AG04450 (cell line): ENCODE data around the gene EI24. TPM values are rescaled to one million over a fixed set of nuclear protein-coding genes. Genes with fewer than 3 reads are reported as not detected.

Experiments
- CTCF ChIA-PET: fragments of 300-600, 350-600 bp; formaldehyde crosslinking; extraction: SDS; loops from one replicate; lab custom pipeline; 2022; ENCODE audit warnings: antibody characterized with exemption, inconsistent platforms; lab: Charles Lee
- POLR2A ChIA-PET: fragments of 350-600 bp; formaldehyde crosslinking; extraction: SDS; loops from one replicate; lab custom pipeline; 2021; ENCODE audit warnings: antibody characterized with exemption, inconsistent platforms; lab: Yijun Ruan, JAX
- DNase-seq: peaks from one replicate; pipeline ENCODE4 v3.0.0-alpha.2; 2011; ENCODE audit warnings: low read depth, low spot score
- H3K27ac ChIP-seq: one replicate; pipeline ENCODE4 v1.5.1; 2012; ENCODE audit warnings: low read depth, low read length, control low read depth
- H3K27me3 ChIP-seq: one replicate; pipeline ENCODE4 v1.6.0; 2012; ENCODE audit warnings: low read length; ENCODE audit not compliant: control insufficient read depth, insufficient read depth
- H3K4me3 ChIP-seq: 2 replicates; pipeline ENCODE4 v1.5.1; 2011; ENCODE audit warnings: mild to moderate bottlenecking, low read depth, low read length, control low read depth
- H3K9me3 ChIP-seq: 2 replicates; pipeline ENCODE4 v1.5.1; 2012; ENCODE audit warnings: low read length; ENCODE audit not compliant: control insufficient read depth, insufficient read depth
- polyA plus RNA-seq: library from polyadenylated mRNA; depleted of rRNA; stranded (reverse); fragments of >200 nt; gene quantifications from 2 replicates; pipeline ENCODE4 v1.2.3, GENCODE V29; 2011
- TF ChIP-seq, protein P1 (sequence below): IDR thresholded peaks from 2 replicates; pipeline ENCODE4 v1.5.1; 2011; ENCODE audit warnings: low read depth, low read length, control low read depth, inconsistent platforms

The EI24 gene
- polyA plus RNA-seq, 1 experiment, result 150 TPM

DNA sequence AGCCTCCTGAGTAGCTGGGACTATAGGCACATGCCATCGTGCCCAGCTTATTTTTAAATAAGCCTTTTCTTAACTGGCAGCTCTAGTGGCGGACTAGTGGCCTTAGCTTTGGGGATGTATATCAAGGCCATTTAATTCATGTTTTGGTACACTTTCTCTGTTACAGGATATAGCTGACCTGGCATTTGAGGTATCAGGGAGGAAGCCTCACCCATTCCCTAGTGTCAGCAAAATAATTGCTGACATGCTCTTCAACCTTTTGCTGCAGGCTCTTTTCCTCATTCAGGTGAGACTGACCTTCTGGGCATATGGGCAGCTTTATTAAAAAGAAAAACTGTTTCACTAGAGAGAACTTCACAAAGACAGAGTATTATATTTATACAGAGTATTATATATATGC is 9.5 kb downstream of the EI24 start:
- CTCF ChIA-PET, result no interaction called here

DNA sequence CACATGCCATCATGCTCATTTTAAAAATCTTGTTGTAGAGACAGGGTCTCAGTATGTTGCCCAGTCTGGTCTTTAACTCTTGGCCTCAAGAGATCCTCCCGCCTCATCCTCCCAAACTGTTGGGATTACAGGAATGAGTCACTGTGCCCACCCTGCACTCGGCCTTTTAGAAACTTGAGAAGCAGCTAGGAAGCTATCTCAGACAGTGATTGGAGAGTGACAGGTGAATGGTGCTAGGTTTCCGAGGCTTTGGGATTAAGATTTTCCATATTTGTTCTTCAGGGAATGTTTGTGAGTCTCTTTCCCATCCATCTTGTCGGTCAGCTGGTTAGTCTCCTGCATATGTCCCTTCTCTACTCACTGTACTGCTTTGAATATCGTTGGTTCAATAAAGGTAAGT is 10.5 kb downstream of the EI24 start:
- CTCF ChIA-PET, result no interaction called here
- no peak overlapping the region for H3K4me3 ChIP-seq
- DNase-seq, result no peak
- H3K27ac ChIP-seq, result no peak overlapping the region
- no peaks in the 10 kb centered on the region for H3K9me3 ChIP-seq
- TF ChIP-seq, protein P1, sequence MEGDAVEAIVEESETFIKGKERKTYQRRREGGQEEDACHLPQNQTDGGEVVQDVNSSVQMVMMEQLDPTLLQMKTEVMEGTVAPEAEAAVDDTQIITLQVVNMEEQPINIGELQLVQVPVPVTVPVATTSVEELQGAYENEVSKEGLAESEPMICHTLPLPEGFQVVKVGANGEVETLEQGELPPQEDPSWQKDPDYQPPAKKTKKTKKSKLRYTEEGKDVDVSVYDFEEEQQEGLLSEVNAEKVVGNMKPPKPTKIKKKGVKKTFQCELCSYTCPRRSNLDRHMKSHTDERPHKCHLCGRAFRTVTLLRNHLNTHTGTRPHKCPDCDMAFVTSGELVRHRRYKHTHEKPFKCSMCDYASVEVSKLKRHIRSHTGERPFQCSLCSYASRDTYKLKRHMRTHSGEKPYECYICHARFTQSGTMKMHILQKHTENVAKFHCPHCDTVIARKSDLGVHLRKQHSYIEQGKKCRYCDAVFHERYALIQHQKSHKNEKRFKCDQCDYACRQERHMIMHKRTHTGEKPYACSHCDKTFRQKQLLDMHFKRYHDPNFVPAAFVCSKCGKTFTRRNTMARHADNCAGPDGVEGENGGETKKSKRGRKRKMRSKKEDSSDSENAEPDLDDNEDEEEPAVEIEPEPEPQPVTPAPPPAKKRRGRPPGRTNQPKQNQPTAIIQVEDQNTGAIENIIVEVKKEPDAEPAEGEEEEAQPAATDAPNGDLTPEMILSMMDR, result no peak
- POLR2A ChIA-PET, result no interaction called here
- no peaks in the 10 kb centered on the region for H3K27me3 ChIP-seq

More for the DNA sequence above, 9.5 kb downstream of the EI24 start:
- DNase-seq, result no peak
- no peak overlapping the region for H3K4me3 ChIP-seq
- H3K9me3 ChIP-seq, result no peaks in the 10 kb centered on the region
- TF ChIP-seq, protein P1, result no peak
- H3K27me3 ChIP-seq, result no peaks in the 10 kb centered on the region
- no peak overlapping the region for H3K27ac ChIP-seq
- POLR2A ChIA-PET, result interaction anchor here (1.2 kb wide), 1 partner anchor 14 kb away, joined by 3 read pairs; the partner anchor contains the start of gene STT3A

DNA sequence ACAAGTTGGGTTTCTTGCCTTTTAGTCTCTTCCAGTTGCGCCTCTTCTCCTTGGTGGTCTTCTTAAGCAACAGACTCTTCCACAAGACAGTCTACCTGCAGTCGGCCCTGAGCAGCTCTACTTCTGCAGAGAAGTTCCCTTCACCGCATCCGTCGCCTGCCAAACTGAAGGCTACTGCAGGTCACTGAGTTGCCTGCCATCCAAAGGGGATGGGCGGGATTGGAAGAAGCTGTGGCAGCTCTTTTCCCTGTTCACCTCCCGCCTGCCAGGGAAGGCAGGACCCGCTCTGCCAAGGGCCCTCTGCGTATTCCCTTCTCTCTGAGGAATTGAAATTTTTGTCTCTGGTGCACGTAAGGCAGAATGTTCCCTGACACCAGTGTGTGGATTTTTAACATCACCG is 14.2 kb downstream of the EI24 start:
- ChIA-PET CTCF (interaction anchor here (1.3 kb wide), 1 partner anchor 14 kb away, joined by 5 read pairs; the partner anchor contains the start of gene EI24), POLR2A (interaction anchor here (1.2 kb wide), 1 partner anchor 9 kb away, joined by 3 read pairs; the partner anchor contains the start of gene STT3A)
- Histone ChIP-seq H3K27me3 (no peaks in the 10 kb centered on the region), H3K9me3 (no peaks in the 10 kb centered on the region), H3K4me3 (no peak overlapping the region), H3K27ac (no peak overlapping the region)
- TF ChIP-seq, protein P1, result no peak
- DNase-seq, result no peak

DNA sequence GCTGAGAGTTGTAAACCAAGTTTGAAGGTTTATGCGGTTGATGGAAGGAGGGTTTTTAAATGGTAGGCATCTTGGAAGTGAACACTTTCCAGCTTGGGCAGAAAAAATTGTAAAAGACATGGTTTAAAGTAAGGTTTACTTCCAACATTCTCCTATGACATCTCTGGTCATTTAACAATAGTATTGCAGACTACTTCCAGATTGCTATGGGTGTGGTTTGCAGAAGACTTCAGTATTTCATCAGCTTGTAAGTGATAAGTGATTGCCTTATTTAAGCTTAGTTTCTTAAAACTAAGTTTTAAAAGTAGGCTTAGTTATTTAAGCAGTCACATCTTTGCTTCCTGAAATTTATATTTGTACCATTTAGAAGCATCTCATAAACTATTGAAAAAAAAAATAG is 16.2 kb downstream of the EI24 start:
- no peaks in the 10 kb centered on the region for H3K27me3 ChIP-seq
- H3K9me3 ChIP-seq, result no peaks in the 10 kb centered on the region
- H3K27ac ChIP-seq, result no peak overlapping the region
- H3K4me3 ChIP-seq, result no peak overlapping the region
- POLR2A ChIA-PET, result no interaction called here
- DNase-seq, result no peak
- TF ChIP-seq, protein P1, result no peak
- CTCF ChIA-PET, result no interaction called here

DNA sequence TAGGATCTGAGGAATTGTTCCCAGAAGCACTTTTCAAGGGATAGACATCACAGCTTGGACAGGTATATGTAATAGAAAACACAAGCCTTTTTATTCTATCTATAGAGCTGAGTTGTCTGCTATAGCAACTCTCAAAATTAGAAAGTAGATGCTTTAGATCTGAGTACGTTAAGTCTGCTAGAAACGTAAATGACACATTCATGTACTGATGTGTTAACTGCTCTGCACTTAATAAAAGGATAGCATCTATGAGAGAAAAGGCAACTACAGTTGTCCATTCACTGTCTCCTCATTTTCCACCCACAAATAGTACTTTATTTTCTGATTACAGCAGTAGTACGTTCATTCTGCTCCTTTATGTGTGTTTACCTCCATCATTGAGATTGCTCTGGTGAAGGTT is 17.3 kb downstream of the EI24 start:
- no peaks in the 10 kb centered on the region for H3K9me3 ChIP-seq
- DNase-seq, result no peak
- no peak overlapping the region for H3K27ac ChIP-seq
- CTCF ChIA-PET, result no interaction called here
- H3K4me3 ChIP-seq, result no peak overlapping the region
- TF ChIP-seq, protein P1, result no peak
- H3K27me3 ChIP-seq, result no peaks in the 10 kb centered on the region
- POLR2A ChIA-PET, result no interaction called here
